Measurements from ENCODE around the gene MOSMO.

MOSMO gene

DNA sequence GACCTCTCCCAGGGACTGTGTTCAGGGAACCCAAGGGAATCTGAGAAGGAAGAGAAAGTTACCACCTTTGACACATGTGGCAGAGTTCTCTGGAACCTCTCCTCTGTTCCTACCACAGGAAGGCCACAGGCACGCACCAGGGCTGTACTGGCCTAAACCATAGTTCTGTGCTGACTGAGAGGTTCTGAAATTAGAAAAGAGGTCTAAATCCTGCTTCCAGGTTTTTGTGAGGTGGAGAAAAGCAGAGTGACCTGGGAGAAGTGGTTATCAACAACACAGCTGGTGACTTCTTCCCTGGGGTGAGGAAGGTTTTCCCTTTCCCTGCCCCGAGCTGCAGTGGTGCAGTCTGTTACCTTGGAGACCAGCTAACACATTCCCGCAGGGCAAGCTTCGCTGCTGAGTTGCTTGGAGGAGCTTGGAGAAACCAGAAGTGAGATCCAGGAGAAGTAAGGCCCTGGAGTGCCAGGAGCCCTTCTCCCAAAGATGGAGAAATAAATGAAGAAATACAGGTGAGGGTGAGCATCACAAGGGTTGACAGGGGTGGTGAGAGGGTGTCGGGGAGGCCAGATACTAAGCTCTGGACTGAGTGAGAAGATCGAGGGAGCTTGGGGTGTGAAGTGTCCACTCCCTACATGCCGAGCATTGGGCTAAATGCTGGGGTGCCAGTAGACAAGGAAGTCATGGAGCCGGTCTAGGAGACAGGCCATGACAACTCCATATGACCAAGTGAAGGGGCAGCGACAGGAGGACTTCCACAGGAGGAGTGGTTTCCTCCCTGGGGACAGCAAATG is 84.4 kb downstream of the MOSMO start, which contains the start of gene VWA3A:
TSS of gene VWA3A (plus strand) at position 399 of the 791 bp plus-strand sequence. CDS start at position 496, 97 bp downstream.
- no peak within 1 kb of the TSS for H3K4me3 ChIP-seq
- no peaks in the 10 kb centered on the region for H3K9me3 ChIP-seq
- intact Hi-C loops (cut with DNase I; ENCODE audit: low total_unique reads), result no loop called here
- no peak within 1 kb of the TSS for H3K27ac ChIP-seq
- no peak for DNase-seq
- peaks cover 0 to 2% (median 0%) of the 10 kb centered on the region in 3 donors for H3K36me3 ChIP-seq
- no peaks in the 10 kb centered on the region for H3K4me1 ChIP-seq
- peaks cover 0 to 5% of the 10 kb centered on the region in 2 donors for H3K27me3 ChIP-seq
- TF ChIP-seq, protein P1, sequence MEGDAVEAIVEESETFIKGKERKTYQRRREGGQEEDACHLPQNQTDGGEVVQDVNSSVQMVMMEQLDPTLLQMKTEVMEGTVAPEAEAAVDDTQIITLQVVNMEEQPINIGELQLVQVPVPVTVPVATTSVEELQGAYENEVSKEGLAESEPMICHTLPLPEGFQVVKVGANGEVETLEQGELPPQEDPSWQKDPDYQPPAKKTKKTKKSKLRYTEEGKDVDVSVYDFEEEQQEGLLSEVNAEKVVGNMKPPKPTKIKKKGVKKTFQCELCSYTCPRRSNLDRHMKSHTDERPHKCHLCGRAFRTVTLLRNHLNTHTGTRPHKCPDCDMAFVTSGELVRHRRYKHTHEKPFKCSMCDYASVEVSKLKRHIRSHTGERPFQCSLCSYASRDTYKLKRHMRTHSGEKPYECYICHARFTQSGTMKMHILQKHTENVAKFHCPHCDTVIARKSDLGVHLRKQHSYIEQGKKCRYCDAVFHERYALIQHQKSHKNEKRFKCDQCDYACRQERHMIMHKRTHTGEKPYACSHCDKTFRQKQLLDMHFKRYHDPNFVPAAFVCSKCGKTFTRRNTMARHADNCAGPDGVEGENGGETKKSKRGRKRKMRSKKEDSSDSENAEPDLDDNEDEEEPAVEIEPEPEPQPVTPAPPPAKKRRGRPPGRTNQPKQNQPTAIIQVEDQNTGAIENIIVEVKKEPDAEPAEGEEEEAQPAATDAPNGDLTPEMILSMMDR (IDR thresholded peaks at IDR 0.05), result no peak

DNA sequence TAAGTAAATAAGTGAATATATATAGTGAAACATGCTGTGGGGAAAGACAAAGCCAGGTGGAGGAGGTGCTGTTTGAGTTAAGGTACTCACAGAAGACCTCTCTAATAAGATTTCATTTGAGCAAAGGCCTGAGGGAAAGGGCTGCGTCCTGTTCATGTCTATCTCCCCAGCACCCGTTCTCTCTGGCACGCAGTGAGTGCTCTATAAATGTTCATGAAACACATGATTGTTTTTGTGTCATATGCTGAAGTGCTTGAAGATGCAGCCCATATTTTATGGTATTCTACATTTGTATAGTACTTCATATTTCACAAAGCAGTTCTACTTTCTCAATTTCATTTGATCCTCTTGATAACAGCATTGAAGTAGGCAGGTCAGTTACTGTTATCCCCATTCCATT is 85.4 kb downstream of the MOSMO start:
- intact Hi-C loops (cut with DNase I; ENCODE audit: low total_unique reads), result no loop called here
- H3K27me3 ChIP-seq, result peaks cover 0 to 5% of the 10 kb centered on the region in 2 donors

DNA sequence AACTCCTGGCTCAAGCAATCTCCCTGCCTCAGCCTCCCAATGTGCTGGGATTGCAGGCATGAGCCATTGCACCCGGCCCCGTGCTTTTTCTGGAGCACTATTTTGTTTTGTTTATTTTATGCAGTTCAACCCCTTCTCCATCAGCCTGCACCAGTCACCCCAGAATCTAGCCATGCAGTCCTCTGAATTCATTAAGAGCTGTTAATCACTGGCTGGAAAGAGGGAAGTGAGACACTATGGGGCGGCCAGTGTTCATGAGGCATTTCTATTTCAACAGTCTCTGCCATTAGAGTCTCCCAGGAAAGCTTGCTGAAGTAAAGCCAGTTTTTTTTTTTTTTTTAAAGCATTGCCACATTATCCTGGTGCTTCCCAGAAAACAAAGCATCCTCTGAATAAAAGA is 86.1 kb downstream of the MOSMO start:
- Histone ChIP-seq H3K27me3 (peaks cover 0 to 5% of the 10 kb centered on the region in 2 donors), H3K4me1 (no peaks in the 10 kb centered on the region), H3K9me3 (no peaks in the 10 kb centered on the region), H3K4me3 (no peak overlapping the region), H3K36me3 (no peaks in the 10 kb centered on the region), H3K27ac (no peak overlapping the region)
- intact Hi-C loops (cut with DNase I; ENCODE audit: low total_unique reads), result no loop called here
- TF ChIP-seq, protein P1 (IDR thresholded peaks at IDR 0.05), result no peak
- no peak for DNase-seq

More for the DNA sequence above, 85.4 kb downstream of the MOSMO start:
- TF ChIP-seq, protein P1 (IDR thresholded peaks at IDR 0.05), result no peak
- Histone ChIP-seq H3K9me3 (no peaks in the 10 kb centered on the region), H3K4me3 (no peak overlapping the region), H3K4me1 (no peaks in the 10 kb centered on the region), H3K27ac (no peak overlapping the region), H3K36me3 (no peaks in the 10 kb centered on the region)
- DNase-seq, result no peak

DNA sequence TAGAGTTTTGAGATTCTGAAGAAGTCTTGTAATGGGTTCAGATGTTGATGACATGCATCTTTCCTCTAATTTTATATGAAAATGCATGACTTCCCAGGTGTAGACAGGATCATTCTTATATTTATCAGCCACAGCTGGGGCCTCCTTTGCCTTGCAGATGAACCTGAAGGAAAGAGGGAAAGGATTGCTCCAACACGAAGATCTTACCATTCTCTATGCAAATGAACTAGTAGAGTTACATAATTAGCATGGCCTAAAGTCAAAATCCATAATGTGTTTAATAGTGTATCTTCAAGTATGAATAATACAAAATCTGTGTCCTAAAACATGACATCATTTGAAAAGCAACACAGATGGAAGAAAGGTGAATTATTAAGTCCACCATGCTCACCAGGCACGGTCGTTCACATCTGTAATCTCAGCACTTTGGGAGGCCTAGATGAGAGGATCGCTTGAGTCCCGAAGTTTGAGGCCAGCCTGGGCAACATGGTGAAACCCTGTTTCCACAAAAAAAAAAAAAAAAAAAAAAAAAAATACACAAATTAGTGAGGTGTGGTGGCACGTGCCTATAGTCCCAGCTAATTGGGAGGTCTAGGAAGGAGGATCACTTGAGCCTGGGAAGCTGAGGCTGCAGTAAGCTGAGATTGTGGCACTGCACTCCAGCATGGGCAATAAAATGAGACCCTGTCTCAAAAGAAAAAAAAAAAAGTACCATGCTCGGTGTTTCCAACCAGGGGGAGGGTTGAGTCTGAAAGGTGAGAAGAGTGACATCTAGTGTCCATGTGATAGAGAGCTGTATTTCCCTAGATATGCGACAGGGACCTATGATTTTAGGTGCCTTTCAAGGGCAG is 90.7 kb downstream of the MOSMO start:
- Histone ChIP-seq H3K9me3 (no peaks in the 10 kb centered on the region), H3K27me3 (peaks cover 0 to 5% of the 10 kb centered on the region in 2 donors), H3K27ac (no peak overlapping the region), H3K4me3 (no peak overlapping the region), H3K36me3 (no peaks in the 10 kb centered on the region), H3K4me1 (no peaks in the 10 kb centered on the region)
- intact Hi-C loops (cut with DNase I; ENCODE audit: low total_unique reads), result no loop called here
- DNase-seq, result no peak
- TF ChIP-seq, protein P1 (IDR thresholded peaks at IDR 0.05), result peak; percentile 23 to 42

DNA sequence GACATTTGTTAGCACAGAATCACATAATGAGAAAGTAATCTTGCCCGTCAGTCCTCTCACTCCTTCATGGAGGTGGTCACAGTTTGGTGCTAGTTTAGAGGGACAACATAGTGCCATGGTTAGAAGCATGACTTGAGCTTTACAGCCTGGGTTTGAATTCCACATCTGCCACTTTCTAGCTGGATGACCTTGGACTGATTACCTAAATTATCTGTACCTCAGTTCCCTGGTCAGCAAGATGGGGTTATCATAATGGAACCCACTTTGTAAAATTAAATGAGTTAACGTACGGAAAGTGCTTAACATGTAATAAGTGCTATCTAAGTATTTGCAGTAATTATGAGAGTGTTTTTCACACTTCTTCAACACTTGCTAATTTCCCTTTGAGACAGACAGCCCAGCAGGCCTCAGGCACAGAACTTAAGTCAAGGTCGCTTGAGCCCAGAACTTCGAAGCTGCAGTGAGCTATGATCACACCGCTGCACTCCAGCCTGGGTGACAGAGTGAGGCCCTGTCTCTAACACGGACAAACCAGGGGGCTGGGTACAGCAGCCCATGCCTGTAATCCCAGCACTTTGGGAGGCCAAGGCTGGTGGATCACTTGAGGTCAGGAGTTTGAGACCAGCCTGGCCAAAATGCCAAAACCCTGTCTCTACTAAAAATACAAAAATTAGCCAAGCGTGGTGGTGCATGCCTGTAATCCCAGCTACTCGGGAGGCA is 91.5 kb downstream of the MOSMO start:
- TF ChIP-seq, protein P1 (IDR thresholded peaks at IDR 0.05), result no peak
- H3K4me1 ChIP-seq, result no peaks in the 10 kb centered on the region
- intact Hi-C loops (cut with DNase I; ENCODE audit: low total_unique reads), result no loop called here

More for the DNA sequence above, 91.5 kb downstream of the MOSMO start:
- peaks cover 0 to 5% of the 10 kb centered on the region in 2 donors for H3K27me3 ChIP-seq
- no peak overlapping the region for H3K27ac ChIP-seq
- no peaks in the 10 kb centered on the region for H3K9me3 ChIP-seq
- no peak overlapping the region for H3K4me3 ChIP-seq
- no peak for DNase-seq
- no peaks in the 10 kb centered on the region for H3K36me3 ChIP-seq
